Heart right ventricle (tissue), 16 donors: ENCODE results near the gene CLEC2A. TPM values are rescaled to one million over a fixed set of nuclear protein-coding genes. Genes with fewer than 3 reads are reported as not detected.

ENCODE experiments used
- ATAC-seq, 8 donors: fragments of 200-7000 bp; cut with Tn5 transposase; one replicate each; pipeline ENCODE4 v1.9.1; 2020; ENCODE audit warnings: mild to moderate bottlenecking in 8 of 8, moderate library complexity in 8 of 8, moderate number of reproducible peaks in 1 of 8
- DNase-seq, 2 donors: peaks; one replicate each; pipeline ENCODE4 v3.0.0-alpha.2; 2020
- H3K27ac ChIP-seq, 10 donors: fragments of 200-600 bp; sonication (generic) in 2 of 10; one replicate each; pipeline versions ENCODE4 v1.5.0 to v1.8.0; 2020 to 2022; ENCODE audit warnings: mild to moderate bottlenecking in 3 of 10
- H3K27me3 ChIP-seq, 7 donors: fragments of 200-600 bp; one replicate each; pipeline ENCODE4 v1.8.0; 2021 to 2022; ENCODE audit warnings: mild to moderate bottlenecking in 2 of 7
- H3K36me3 ChIP-seq, 9 donors: fragments of 200-600 bp; sonication (generic) in 1 of 9; one replicate each; pipeline versions ENCODE4 v1.5.0 to v1.8.0; 2020 to 2022; ENCODE audit warnings: mild to moderate bottlenecking in 2 of 9
- H3K4me1 ChIP-seq, 9 donors: fragments of 200-600 bp; sonication (generic) in 1 of 9; one replicate each; pipeline versions ENCODE4 v1.5.0 to v1.8.0; 2020 to 2022; ENCODE audit warnings: mild to moderate bottlenecking in 4 of 9
- H3K4me3 ChIP-seq, 10 donors: fragments of 200-600 bp; sonication (generic) in 2 of 10; one replicate each; pipeline versions ENCODE4 v1.5.0 to v1.8.0; 2020 to 2022; ENCODE audit warnings: mild to moderate bottlenecking in 7 of 10, moderate library complexity in 2 of 10
- H3K9me3 ChIP-seq, 11 donors: fragments of 200-600 bp in 10 of 11; sonication (generic) in 2 of 11; one replicate each; pipeline versions ENCODE4 v1.5.0 to v1.8.0; 2013 to 2022; ENCODE audit warnings: mild to moderate bottlenecking in 2 of 11, control low read depth in 1 of 11, moderate library complexity in 1 of 11
- CTCF ChIP-seq, 9 donors: fragments of 200-600 bp; sonication (generic) in 2 of 9; IDR thresholded peaks; one replicate each; pipeline versions ENCODE4 v1.5.0 to v1.8.0; 2021 to 2022; ENCODE audit warnings: antibody characterized with exemption in 9 of 9, mild to moderate bottlenecking in 5 of 9, moderate library complexity in 1 of 9
- WGBS, 2 donors: extraction: QIAGEN DNeasy Blood & Tissue Kit; methylation state at CpG; one replicate each; pipeline ENCODE4 v1.1.7; 2013; ENCODE audit warnings: inconsistent platforms in 1 of 2; 5-methylcytosine and 5-hydroxymethylcytosine counted together
- intact Hi-C, 10 donors: fragments of 100-400 bp; cut with DNase I; formaldehyde crosslinking; loops; one replicate each; pipeline versions ENCODE4 v1.11.1 to v1.14.2; 2022
- polyA plus RNA-seq, 2 donors: library from polyadenylated mRNA; stranded (reverse); fragments of 200-250 nt; gene quantifications; one replicate each; pipeline ENCODE4 v1.2.3, GENCODE V29; 2013
- total RNA-seq, 10 donors: library from RNA; stranded (reverse); fragmentation: NEBNext Ultra II Directional in 3 of 10; extraction: Animal tissue kit (Norgen Biotek cat#: 25700) in 3 of 10; gene quantifications; one replicate each; pipeline versions ENCODE4 v1.2.1 to v1.2.4, GENCODE V29; 2021 to 2023
- donor health status: Arrhythmogenic right ventricular cardiomyopathy.
- donor health status: ischemic (EF 13 %, LVEDD 7.1; RV severe dilation, severe dysfunction).
- donor health status: healthy with polysubstance abuse.
- donor health status: DM: no; HTN: yes; CAD: no.
- donor health status: DM: no; HTN: no; CAD: no.
- donor health status: ischemic (EF 25% LVEDD 6.9; RV normal size, moderate dysfunction).
- donor health status: ischemic (EF 25% LVEDD 5.7; RV mildly dilated, moderate dysfunction).
- donor health status: healthy.
- donor health status: DM: yes; HTN: yes; CAD: no.
- donor health status: Ischemic cardiomyopathy.
- donor health status: ischemic (EF 35%, LVEDD 5.7; RV mildly dilated, moderate dysfunction).
- donor health status: nonischemic (EF 11% LVEDD 7.7; RV severe dilation, severe dysfunction).
- donor health status: DM: yes; HTN: yes; CAD: no.
- donor health status: PGD.
- donor health status: ischemic (EF 29% LVEDD 5.4; RV normal size, mild dysfunction).
- donor health status: nonischemic (EF 23%, LVEDD 6.1; RV moderate dilation, normal function).

The CLEC2A gene
- total and polyA plus RNA-seq, 12 donors: not detected

- Histone ChIP-seq H3K27me3 (peaks cover 0 to 36% (median 0%) of the 10 kb centered on the region in 7 donors), H3K27ac (peak overlapping the region in 1 of 10 donors; percentile 11), H3K4me1 (peaks cover 0 to 14% (median 0%) of the 10 kb centered on the region in 9 donors), H3K9me3 (peaks cover 0 to 3% (median 0%) of the 10 kb centered on the region in 11 donors), H3K36me3 (no peaks in the 10 kb centered on the region), H3K4me3 (peak overlapping the region in 1 of 10 donors; percentile 15)
- no peak for DNase-seq
- TF ChIP-seq CTCF (IDR thresholded peaks at IDR 0.05): no peak
- no peak for ATAC-seq
- 47 to 49% methylated on average over 19 of the region's 19 CpGs for WGBS, 2 donors
- intact Hi-C loops: no loop called here
These were observed 11.1 kb upstream of the CLEC2A start for GRCh38 chr12:9943240-9943639.

- no peak for TF ChIP-seq CTCF (IDR thresholded peaks at IDR 0.05)
- Histone ChIP-seq H3K4me3 (no peak overlapping the region), H3K9me3 (peaks cover 0 to 3% (median 0%) of the 10 kb centered on the region in 11 donors), H3K27ac (no peak overlapping the region), H3K4me1 (peaks cover 0 to 11% (median 0%) of the 10 kb centered on the region in 9 donors), H3K27me3 (peaks cover 0 to 36% (median 0%) of the 10 kb centered on the region in 7 donors), H3K36me3 (no peaks in the 10 kb centered on the region)
- DNase-seq (no peak), ATAC-seq (no peak)
- WGBS, 2 donors: 88 to 90% methylated on average over 1 of the region's 1 CpG
- intact Hi-C loops: no loop called here
These were observed 9.7 kb upstream of the CLEC2A start for GRCh38 chr12:9941838-9942237.

GRCh38 chr12:9940375-9940774 lies 8.2 kb upstream of the CLEC2A start:
- Histone ChIP-seq H3K4me3 (no peak overlapping the region), H3K4me1 (peaks cover 0 to 11% (median 0%) of the 10 kb centered on the region in 9 donors), H3K27me3 (peaks cover 0 to 36% (median 0%) of the 10 kb centered on the region in 7 donors), H3K36me3 (no peaks in the 10 kb centered on the region), H3K9me3 (peaks cover 0 to 3% (median 0%) of the 10 kb centered on the region in 11 donors), H3K27ac (no peak overlapping the region)
- 28 to 32% methylated on average over 2 of the region's 2 CpGs for WGBS, 2 donors
- DNase-seq: no peak
- ATAC-seq: no peak
- intact Hi-C loops: no loop called here
- peak in 2 of 9 donors; percentile 10 to 43 for TF ChIP-seq CTCF (IDR thresholded peaks at IDR 0.05)

- ATAC-seq: no peak
- intact Hi-C loops: no loop called here
- Histone ChIP-seq H3K9me3 (peaks cover 0 to 3% (median 0%) of the 10 kb centered on the region in 11 donors), H3K36me3 (no peaks in the 10 kb centered on the region), H3K27me3 (peaks cover 0 to 18% (median 0%) of the 10 kb centered on the region in 7 donors), H3K4me3 (no peak overlapping the region), H3K4me1 (no peaks in the 10 kb centered on the region), H3K27ac (no peak overlapping the region)
- 77 to 84% methylated on average over 10 of the region's 10 CpGs for WGBS, 2 donors
- TF ChIP-seq CTCF (IDR thresholded peaks at IDR 0.05): no peak
- DNase-seq: no peak
These were observed 4.4 kb upstream of the CLEC2A start for GRCh38 chr12:9936591-9936990.
